ENCODE measurements around the gene PROCA1. TPM values are rescaled to one million over a fixed set of nuclear protein-coding genes. Genes with fewer than 3 reads are reported as not detected.

Gene PROCA1
- total and polyA plus RNA-seq, 2 of the 13 experiments (the other 11 are each of a cell fraction or from before 2014, with no cell fraction given) = 0.73 to 1.5 TPM

GRCh38 chr17:28725660-28726225 lies 14.1 kb upstream of the PROCA1 start (continued):
- TF ChIP-seq E2F2 (CRISPR knock-in tag; IDR thresholded peaks at IDR 0.05; ENCODE audit: borderline replicate concordance) (0 out of 2 replicates have a peak, but pooled peaks have one; percentile 49), TFAP4 (IDR thresholded peaks at IDR 0.05; ENCODE audit: borderline replicate concordance, low read depth) (no peak; the same call in 1 of the 2 replicates), PHF20 (CRISPR knock-in tag; IDR thresholded peaks at IDR 0.05) (0 out of 2 replicates have a peak, but pooled peaks have one; percentile 27), ZNF367 (CRISPR knock-in tag; IDR thresholded peaks at IDR 0.05; ENCODE audit: borderline replicate concordance) (no peak; the same call in 1 of the 2 replicates), ZNF20 (CRISPR knock-in tag; IDR thresholded peaks at IDR 0.05) (no peak), TBP (CRISPR knock-in tag; IDR thresholded peaks at IDR 0.05) (no peak), KDM3A (CRISPR knock-in tag; IDR thresholded peaks at IDR 0.05; ENCODE audit: low read depth) (no peak; the same call in 1 of the 2 replicates), ZSCAN22 (CRISPR knock-in tag; IDR thresholded peaks at IDR 0.05) (peak; percentile 71; the same call in 1 of the 2 replicates), NBN (conservative IDR thresholded peaks at IDR 0.05) (no peak), ZBED4 (CRISPR knock-in tag; IDR thresholded peaks at IDR 0.05; ENCODE audit: borderline replicate concordance) (no peak), ZNF503 (CRISPR knock-in tag; IDR thresholded peaks at IDR 0.05) (no peak), ZSCAN30 (CRISPR knock-in tag; IDR thresholded peaks at IDR 0.05) (no peak), AKAP8 (CRISPR knock-in tag; IDR thresholded peaks at IDR 0.05) (peak; percentile 94), ZNF235 (CRISPR knock-in tag; IDR thresholded peaks at IDR 0.05; ENCODE audit: borderline replicate concordance) (no peak), CREB1 (IDR thresholded peaks at IDR 0.05) (no peak), CREB1 (CRISPR knock-in tag; IDR thresholded peaks at IDR 0.05) (no peak), SNAI1 (CRISPR knock-in tag; IDR thresholded peaks at IDR 0.05; ENCODE audit: borderline replicate concordance) (no peak), ZNF549 (CRISPR knock-in tag; IDR thresholded peaks at IDR 0.05) (no peak), RARG (CRISPR knock-in tag; IDR thresholded peaks at IDR 0.05; ENCODE audit: low read depth) (no peak), ZNF124 (CRISPR knock-in tag; IDR thresholded peaks at IDR 0.05) (no peak), ZNF460 (CRISPR knock-in tag; IDR thresholded peaks at IDR 0.05; ENCODE audit: borderline replicate concordance) (no peak)

All from HepG2 (cell line).